HepG2 (cell line): ENCODE results near the gene REEP6. TPM values are rescaled to one million over a fixed set of nuclear protein-coding genes. Genes with fewer than 3 reads are reported as not detected.
A peak's percentile ranks its signal among the peaks of the same experiment; 100 is the strongest.

ENCODE experiments used
- BRCA1 ChIP-seq: sonication (generic); formaldehyde crosslinking; IDR thresholded peaks from 2 replicates; pipeline ENCODE4 v1.4.0; 2020; ENCODE audit warnings: missing genetic modification reagents
- DR1 ChIP-seq: sonication (generic); formaldehyde crosslinking; IDR thresholded peaks from 2 replicates; pipeline ENCODE4 v1.8.0; 2021; ENCODE audit warnings: mild to moderate bottlenecking, missing genetic modification reagents, inconsistent platforms
- E2F2 ChIP-seq: sonication (generic); formaldehyde crosslinking; IDR thresholded peaks from 2 replicates; pipeline ENCODE4 v1.4.0; 2020; ENCODE audit warnings: missing genetic modification reagents, borderline replicate concordance
- HNF1B ChIP-seq: sonication (generic); formaldehyde crosslinking; IDR thresholded peaks from 2 replicates; pipeline ENCODE4 v1.5.1; 2020; ENCODE audit warnings: mild to moderate bottlenecking, moderate library complexity, missing genetic modification reagents
- MTA3 ChIP-seq: sonication (generic); formaldehyde crosslinking; IDR thresholded peaks from 2 replicates; pipeline ENCODE4 v1.4.0; 2020; ENCODE audit warnings: missing genetic modification reagents
- PRMT3 ChIP-seq: sonication (generic); formaldehyde crosslinking; IDR thresholded peaks from 2 replicates; pipeline ENCODE4 v1.8.1; 2022; ENCODE audit warnings: low read depth, mild to moderate bottlenecking, moderate library complexity, missing genetic modification reagents, borderline replicate concordance
- RFX5 ChIP-seq: IDR thresholded peaks from 2 replicates; pipeline ENCODE4 v1.6.1; 2011; ENCODE audit warnings: low read depth, low read length, improper control_type of control experiment
- TAF15 ChIP-seq: fragments of 200-400 bp; formaldehyde crosslinking; IDR thresholded peaks from one replicate; pipeline ENCODE4 v1.6.1; 2018; ENCODE audit warnings: mild to moderate bottlenecking, low read depth, low read length; ENCODE audit not compliant: poor library complexity, severe bottlenecking
- USF2 ChIP-seq, 2 experiments: sonication (generic) in 1 of 2; formaldehyde crosslinking in 1 of 2; IDR thresholded peaks; 2 replicates each; pipeline versions ENCODE4 v1.5.1 to v1.6.1; 2011 to 2020; ENCODE audit warnings: borderline replicate concordance in 1 of 2, low read depth in 1 of 2, low read length in 1 of 2, mild to moderate bottlenecking in 1 of 2, missing genetic modification reagents in 1 of 2, moderate library complexity in 1 of 2
- ZBTB40 ChIP-seq, 2 experiments: fragments of 450-650 bp in 1 of 2; sonication (generic) in 1 of 2; formaldehyde crosslinking in 1 of 2; IDR thresholded peaks; 2 replicates each; pipeline versions ENCODE4 v1.6.1 to v1.8.0; 2016 to 2022; ENCODE audit warnings: antibody characterized with exemption in 1 of 2, mild to moderate bottlenecking in 1 of 2, missing genetic modification reagents in 1 of 2
- ZFP36L2 ChIP-seq: sonication (generic); formaldehyde crosslinking; IDR thresholded peaks from 2 replicates; pipeline ENCODE4 v1.4.0; 2020; ENCODE audit warnings: missing genetic modification reagents
- ZNF850 ChIP-seq: sonication (generic); formaldehyde crosslinking; conservative IDR thresholded peaks from 2 replicates; pipeline ENCODE4 v1.9.0; 2021; ENCODE audit warnings: mild to moderate bottlenecking, missing genetic modification reagents
- polyA plus RNA-seq, 8 experiments: library from polyadenylated mRNA; depleted of rRNA in 3 of 8; stranded (reverse) in 7 of 8; unstranded in 1 of 8; fragments of >200 nt; fragmentation: Illumina TruSeq in 4 of 8; extraction: Trizol in 4 of 8; gene quantifications; 2 replicates each; pipeline versions ENCODE4 v1.2.1 to v1.2.3, GENCODE V29; 2011 to 2016; ENCODE audit warnings: low read depth in 4 of 8, missing spikeins in 1 of 8, mixed read lengths in 1 of 8; ENCODE audit not compliant: insufficient read depth in 1 of 8
- total RNA-seq, 5 experiments: library from RNA; depleted of rRNA; stranded (reverse); fragments of >200 nt; fragmentation: Illumina TruSeq; extraction: Trizol; gene quantifications; 2 replicates each; pipeline ENCODE4 v1.2.3, GENCODE V29; 2016; ENCODE audit warnings: low read depth in 1 of 5

The REEP6 gene
- total and polyA plus RNA-seq, 2 of the 13 experiments (the other 11 are each of a cell fraction or from before 2014, with no cell fraction given): 10.0 to 28.8 TPM

- TF ChIP-seq USF2 (IDR thresholded peaks at IDR 0.05; ENCODE audit: low read depth, low read length): no peak
- TF ChIP-seq USF2 (CRISPR knock-in tag; IDR thresholded peaks at IDR 0.05; ENCODE audit: borderline replicate concordance): no peak
- TF ChIP-seq ZNF850 (CRISPR knock-in tag): no peak
- TF ChIP-seq PRMT3: no peak
- TF ChIP-seq TAF15: no peak
- no peak for TF ChIP-seq HNF1B (CRISPR knock-in tag)
- TF ChIP-seq MTA3 (CRISPR knock-in tag): no peak
- no peak for TF ChIP-seq RFX5
- TF ChIP-seq DR1 (CRISPR knock-in tag): peak; percentile 36; the same call in 1 of the 2 replicates
- TF ChIP-seq BRCA1 (CRISPR knock-in tag): no peak
- TF ChIP-seq ZFP36L2 (CRISPR knock-in tag): no peak
- TF ChIP-seq E2F2 (CRISPR knock-in tag): no peak
- TF ChIP-seq ZBTB40 (IDR thresholded peaks at IDR 0.05): no peak
- TF ChIP-seq ZBTB40 (CRISPR knock-in tag; IDR thresholded peaks at IDR 0.05): no peak
Measured at GRCh38 chr19:1457031-1457739, 33.8 kb upstream of the REEP6 start (continued).
